Liver (tissue), 9 donors: ENCODE data around the gene NHP2. TPM values are rescaled to one million over a fixed set of nuclear protein-coding genes. Genes with fewer than 3 reads are reported as not detected.
"Not testable (repeated sequence)": the region's sequence is repeated elsewhere in the genome, so short reads cannot be mapped to it uniquely, and the experiment has no call there.

Experiments
- DNase-seq: peaks from one replicate; pipeline ENCODE4 v3.0.0-alpha.2; 2017; ENCODE audit warnings: low spot score
- H3K27ac ChIP-seq, 2 donors: one replicate each; pipeline ENCODE4 v1.7.0; 2013; ENCODE audit warnings: inconsistent platforms in 2 of 2, low read length in 2 of 2, control low read depth in 1 of 2, low read depth in 1 of 2, mild to moderate bottlenecking in 1 of 2
- H3K27me3 ChIP-seq, 4 donors: one replicate each; pipeline versions ENCODE4 v1.6.1 to v1.7.0; 2013; ENCODE audit warnings: low read length in 3 of 4, inconsistent platforms in 1 of 4, mild to moderate bottlenecking in 1 of 4, moderate library complexity in 1 of 4; ENCODE audit not compliant: control insufficient read depth in 4 of 4, insufficient read depth in 4 of 4
- H3K36me3 ChIP-seq, 4 donors: one replicate each; pipeline versions ENCODE4 v1.6.1 to v1.7.0; 2013; ENCODE audit warnings: low read length in 3 of 4, mild to moderate bottlenecking in 3 of 4, low read depth in 1 of 4, moderate library complexity in 1 of 4; ENCODE audit not compliant: control insufficient read depth in 4 of 4, insufficient read depth in 3 of 4
- H3K4me1 ChIP-seq, 4 donors: one replicate each; pipeline versions ENCODE4 v1.6.1 to v1.7.0; 2013; ENCODE audit warnings: low read length in 3 of 4, mild to moderate bottlenecking in 3 of 4, moderate library complexity in 1 of 4; ENCODE audit not compliant: control insufficient read depth in 4 of 4, insufficient read depth in 4 of 4
- H3K4me3 ChIP-seq, 3 donors: one replicate each; pipeline versions ENCODE4 v1.6.1 to v1.7.0; 2013; ENCODE audit warnings: low read length in 3 of 3, control low read depth in 1 of 3, low read depth in 1 of 3, mild to moderate bottlenecking in 1 of 3
- H3K9ac ChIP-seq, 2 donors: one replicate each; pipeline ENCODE4 v1.7.0; 2013; ENCODE audit warnings: low read length in 2 of 2, mild to moderate bottlenecking in 2 of 2, moderate library complexity in 2 of 2, control low read depth in 1 of 2, low read depth in 1 of 2
- H3K9me3 ChIP-seq, 4 donors: one replicate each; pipeline versions ENCODE4 v1.6.1 to v1.7.0; 2013; ENCODE audit warnings: low read length in 3 of 4; ENCODE audit not compliant: control insufficient read depth in 4 of 4
- ATF3 ChIP-seq: IDR thresholded peaks from 2 replicates; pipeline ENCODE4 v1.6.1; 2016; ENCODE audit warnings: antibody characterized with exemption
- CTCF ChIP-seq: fragments of 150-350 bp; IDR thresholded peaks from 2 replicates; pipeline ENCODE4 v1.5.1; 2017; ENCODE audit warnings: improper control_type of control experiment, low read depth, low read length; ENCODE audit not compliant: missing input control
- FOXA1 ChIP-seq: IDR thresholded peaks from 2 replicates; pipeline ENCODE4 v1.6.1; 2016; ENCODE audit warnings: antibody characterized with exemption
- FOXA2 ChIP-seq: IDR thresholded peaks from 2 replicates; pipeline ENCODE4 v1.6.1; 2016; ENCODE audit warnings: antibody characterized with exemption
- GABPA ChIP-seq, 2 donors: IDR thresholded peaks in 1 of 2; conservative IDR thresholded peaks in 1 of 2; 2 replicates each; pipeline ENCODE4 v1.6.1; 2016; ENCODE audit warnings: antibody characterized with exemption in 2 of 2, mild to moderate bottlenecking in 1 of 2, moderate library complexity in 1 of 2
- HNF4G ChIP-seq: IDR thresholded peaks from 2 replicates; pipeline ENCODE4 v1.6.1; 2016; ENCODE audit warnings: antibody characterized with exemption
- JUND ChIP-seq, 2 donors: IDR thresholded peaks; 2 replicates each; pipeline ENCODE4 v1.6.1; 2016; ENCODE audit warnings: antibody characterized with exemption in 2 of 2
- MAX ChIP-seq: IDR thresholded peaks from 2 replicates; pipeline ENCODE4 v1.6.1; 2016; ENCODE audit warnings: antibody characterized with exemption
- NR2F2 ChIP-seq: IDR thresholded peaks from 2 replicates; pipeline ENCODE4 v1.6.1; 2016; ENCODE audit warnings: antibody characterized with exemption
- RAD21 ChIP-seq, 2 donors: IDR thresholded peaks; 2 replicates each; pipeline ENCODE4 v1.6.1; 2016; ENCODE audit warnings: antibody characterized with exemption in 2 of 2, mild to moderate bottlenecking in 2 of 2
- REST ChIP-seq: IDR thresholded peaks from 2 replicates; pipeline ENCODE4 v1.6.1; 2016; ENCODE audit warnings: antibody characterized with exemption, mild to moderate bottlenecking
- SP1 ChIP-seq: IDR thresholded peaks from 2 replicates; pipeline ENCODE4 v1.6.1; 2018; ENCODE audit warnings: antibody characterized with exemption, mild to moderate bottlenecking
- WGBS: extraction: QIAGEN DNeasy Blood & Tissue Kit; methylation state at CpG from one replicate; pipeline ENCODE4 v1.1.7; 2013; 5-methylcytosine and 5-hydroxymethylcytosine counted together
- polyA plus RNA-seq, 2 donors: library from polyadenylated mRNA; stranded (reverse) in 1 of 2; unstranded in 1 of 2; fragments of 200-250 nt in 1 of 2; fragments of >200 nt in 1 of 2; fragmentation: Nextera tagmentation in 1 of 2; extraction: Ambion mirVana in 1 of 2; gene quantifications; one replicate each; pipeline versions ENCODE4 v1.2.1 to v1.2.3, GENCODE V29; 2013 to 2015
- total RNA-seq, 2 donors: library from RNA; depleted of rRNA; stranded (reverse); fragments of >200 nt; gene quantifications; one replicate each; pipeline ENCODE4 v1.2.3, GENCODE V29; 2014
- donor health status: healthy.
- donor health status: healthy.
- donor health status: healthy.
- donor health status: healthy.
- donor health status: healthy.

Gene NHP2
- total and polyA plus RNA-seq, 4 donors: 44.1 to 124 (median 62.6) TPM

GRCh38 chr5:178130576-178131445, 22.9 kb downstream of the NHP2 start, which contains the start of gene RMND5B:
RMND5B (plus strand) TSS chr5:178131014; CDS start chr5:178138120, 7,106 bp downstream.
- H3K9me3 ChIP-seq: no peaks in the 10 kb centered on the region
- H3K36me3 ChIP-seq: peaks cover 0 to 4% (median 0%) of the 10 kb centered on the region in 4 donors
- no peaks in the 10 kb centered on the region for H3K27me3 ChIP-seq
- peak; percentile 87 for DNase-seq
- H3K27ac ChIP-seq: peak within 1 kb of the TSS; percentile 48 to 83
- TF ChIP-seq NR2F2 (no peak), FOXA1 (no peak), REST (no peak), ATF3 (no peak), FOXA2 (no peak), CTCF (no peak), JUND (IDR thresholded peaks at IDR 0.05) (no peak), GABPA (IDR thresholded peaks at IDR 0.05 in 1 of 2, conservative IDR thresholded peaks at IDR 0.05 in 1 of 2) (peak in 1 of 2 donors; percentile 84)
- H3K4me3 ChIP-seq: peak within 1 kb of the TSS; percentile 66 to 87 (median 77)
- H3K9ac ChIP-seq: peak within 1 kb of the TSS; percentile 34 to 79
- under 1% methylated on average over 102 of the region's 102 CpGs for WGBS
- H3K4me1 ChIP-seq: peaks cover 6 to 14% (median 8%) of the 10 kb centered on the region in 4 donors

- H3K4me3 ChIP-seq: peak overlapping the region; percentile 66 to 87 (median 77)
- DNase-seq, H3K27me3 ChIP-seq, H3K36me3 ChIP-seq, H3K9me3 ChIP-seq: not testable (repeated sequence)
- H3K4me1 ChIP-seq: peaks cover 6 to 14% (median 8%) of the 10 kb centered on the region in 4 donors
- peak overlapping the region; percentile 44 to 83 for H3K27ac ChIP-seq
- WGBS: 28% methylated on average over 11 of the region's 11 CpGs
- H3K9ac ChIP-seq: peak overlapping the region in 1 of 2 donors; percentile 39
Observed at GRCh38 chr5:178130234-178130575, 23.5 kb downstream of the NHP2 start.

GRCh38 chr5:178129296-178129695, 24.4 kb downstream of the NHP2 start:
- H3K4me1 ChIP-seq: peaks cover 6 to 14% (median 8%) of the 10 kb centered on the region in 4 donors
- no peak for DNase-seq
- TF ChIP-seq FOXA2 (no peak), SP1 (no peak), HNF4G (no peak), MAX (no peak), REST (no peak), RAD21 (IDR thresholded peaks at IDR 0.05) (no peak), JUND (IDR thresholded peaks at IDR 0.05) (no peak)
- peaks cover 0 to 4% (median 0%) of the 10 kb centered on the region in 4 donors for H3K36me3 ChIP-seq
- no peak overlapping the region for H3K4me3 ChIP-seq
- H3K9ac ChIP-seq: no peak overlapping the region
- no peaks in the 10 kb centered on the region for H3K9me3 ChIP-seq
- 96% methylated on average over 9 of the region's 9 CpGs for WGBS
- H3K27ac ChIP-seq: no peak overlapping the region
- no peaks in the 10 kb centered on the region for H3K27me3 ChIP-seq
